Thyroid gland (tissue), 4 donors: ENCODE results near the gene OTOGL.

Experiments used
- CTCF ChIP-seq, 6 experiments: fragments of 200-600 bp in 3 of 6; fragments of 450-650 bp in 3 of 6; sonication (generic) in 3 of 6; IDR thresholded peaks; one replicate each; pipeline ENCODE4 v1.5.1; 2016 to 2019; ENCODE audit warnings: antibody characterized with exemption in 6 of 6, mild to moderate bottlenecking in 2 of 6, inconsistent platforms in 1 of 6, moderate library complexity in 1 of 6
- POLR2A ChIP-seq, 2 donors: fragments of 450-650 bp; IDR thresholded peaks; one replicate each; pipeline ENCODE4 v1.6.1; 2017; ENCODE audit warnings: antibody characterized with exemption in 2 of 2, mild to moderate bottlenecking in 2 of 2, moderate library complexity in 1 of 2

GRCh38 chr12:80198782-80199337 is 99.5 kb downstream of the OTOGL start:
- TF ChIP-seq CTCF (IDR thresholded peaks at IDR 0.05) (no peak), POLR2A (IDR thresholded peaks at IDR 0.05) (no peak)
